Measurements from ENCODE around the gene VSIR. TPM values are rescaled to one million over a fixed set of nuclear protein-coding genes. Genes with fewer than 3 reads are reported as not detected.

VSIR gene
- total and polyA plus RNA-seq, 9 of the 15 experiments (the other 6 are each of a cell fraction or from before 2014, with no cell fraction given) = 0.14 to 20.5 (median 9.3) TPM

GRCh38 chr10:71780719-71781118, 7.4 kb upstream of the VSIR start (continued):
- TF ChIP-seq REST (IDR thresholded peaks at IDR 0.05; ENCODE audit: borderline replicate concordance) (peak; percentile 75), REST (CRISPR knock-in tag; IDR thresholded peaks at IDR 0.05; ENCODE audit: low read depth) (no peak), EGR1 (conservative IDR thresholded peaks at IDR 0.05) (no peak), ZC3H4 (CRISPR knock-in tag; IDR thresholded peaks at IDR 0.05; ENCODE audit: borderline replicate concordance) (no peak), CTBP1 (IDR thresholded peaks at IDR 0.05; ENCODE audit: borderline replicate concordance) (peak; percentile 37; the same call in 1 of the 2 replicates), RAD21 (CRISPR knock-in tag; conservative IDR thresholded peaks at IDR 0.05 in 1 of 2, IDR thresholded peaks at IDR 0.05 in 1 of 2) (peak; percentile 65 to 83), SMC3 (conservative IDR thresholded peaks at IDR 0.05; ENCODE audit: insufficient read depth, low read depth, low read length) (0 out of 2 replicates have a peak, but pooled peaks have one; percentile 32), DEAF1 (CRISPR knock-in tag; IDR thresholded peaks at IDR 0.05) (peak; percentile 65), POLR2A (conservative IDR thresholded peaks at IDR 0.05) (no peak), CTCF (IDR thresholded peaks at IDR 0.05 in 2 of 3, conservative IDR thresholded peaks at IDR 0.05 in 1 of 3; ENCODE audit: insufficient read depth in 2 of 3, low read depth in 1 of 3, low read length in 3 of 3) (peak; percentile 67 to 78 (median 68)), BRD4 (IDR thresholded peaks at IDR 0.05) (no peak), HDGF (IDR thresholded peaks at IDR 0.05) (0 out of 2 replicates have a peak, but pooled peaks have one; percentile 29), LARP7 (IDR thresholded peaks at IDR 0.05) (no peak), EZH2 (IDR thresholded peaks at IDR 0.05; ENCODE audit: borderline replicate concordance, low read depth, low read length) (no peak), EHMT2 (IDR thresholded peaks at IDR 0.05) (0 out of 2 replicates have a peak, but pooled peaks have one; percentile 44), CC2D1A (IDR thresholded peaks at IDR 0.05) (peak; percentile 66; the same call in 1 of the 2 replicates), ARID2 (IDR thresholded peaks at IDR 0.05) (peak; percentile 67; the same call in 1 of the 2 replicates), LCOR (CRISPR knock-in tag; IDR thresholded peaks at IDR 0.05) (no peak), SRSF9 (IDR thresholded peaks at IDR 0.05; ENCODE audit: borderline replicate concordance, low read depth, low read length) (no peak), PHB (CRISPR knock-in tag; IDR thresholded peaks at IDR 0.05) (no peak), YBX1 (IDR thresholded peaks at IDR 0.05) (no peak)
